ENCODE results near the gene STEEP1.
A peak's percentile ranks its signal among the peaks of the same experiment; 100 is the strongest.

STEEP1 gene

DNA sequence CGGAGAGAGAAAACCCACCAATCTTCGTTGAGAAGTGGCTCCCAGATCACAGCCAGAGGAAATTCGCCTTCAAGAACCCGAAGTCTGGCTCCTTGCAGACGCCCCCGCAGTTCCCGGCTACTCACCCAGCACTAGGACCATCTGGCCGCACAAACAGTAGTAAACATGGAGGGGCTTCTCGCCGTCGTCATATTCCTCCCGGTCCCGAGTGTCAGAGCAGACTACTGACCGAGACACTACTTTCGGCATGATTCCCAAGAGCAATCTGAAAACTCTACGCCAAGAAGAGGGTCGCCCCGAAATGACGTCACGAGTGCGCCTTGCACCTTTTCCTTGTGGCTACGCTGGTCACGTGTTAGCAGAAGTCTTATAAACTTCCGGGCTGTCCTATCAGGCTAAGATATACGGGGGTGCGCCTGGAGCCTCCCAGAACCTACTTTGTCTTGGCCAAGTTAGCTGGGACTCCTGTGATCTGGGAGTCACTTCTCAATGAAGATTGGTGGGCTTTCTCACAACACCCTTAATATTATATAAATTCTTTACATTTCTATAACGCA is at the start of gene STEEP1:
TSS of gene STEEP1 (minus strand) at position 303 of the 557 bp plus-strand sequence. CDS start at position 249, 54 bp downstream.
- DNase-seq = peak; percentile 71

DNA sequence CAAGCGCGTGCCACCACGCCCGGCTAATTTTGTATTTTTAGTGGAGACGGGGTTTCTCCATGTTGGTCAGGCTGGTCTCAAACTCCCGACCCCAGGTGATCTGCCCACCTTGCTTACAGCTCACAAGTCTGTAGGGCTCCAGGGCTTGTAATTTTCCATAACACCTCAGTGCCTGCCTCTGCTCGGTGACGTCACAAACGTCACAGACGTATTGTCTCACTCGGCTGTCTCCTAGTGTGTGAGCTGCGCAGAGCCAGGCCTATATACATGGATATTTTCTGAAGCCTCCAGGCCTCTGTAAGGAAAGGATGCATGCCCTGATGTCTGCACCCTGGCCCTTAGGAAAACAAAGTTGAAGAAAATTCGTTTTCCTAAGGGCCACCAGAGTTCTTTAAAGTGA is 49.6 kb upstream of the STEEP1 start:
- no peak for DNase-seq

DNA sequence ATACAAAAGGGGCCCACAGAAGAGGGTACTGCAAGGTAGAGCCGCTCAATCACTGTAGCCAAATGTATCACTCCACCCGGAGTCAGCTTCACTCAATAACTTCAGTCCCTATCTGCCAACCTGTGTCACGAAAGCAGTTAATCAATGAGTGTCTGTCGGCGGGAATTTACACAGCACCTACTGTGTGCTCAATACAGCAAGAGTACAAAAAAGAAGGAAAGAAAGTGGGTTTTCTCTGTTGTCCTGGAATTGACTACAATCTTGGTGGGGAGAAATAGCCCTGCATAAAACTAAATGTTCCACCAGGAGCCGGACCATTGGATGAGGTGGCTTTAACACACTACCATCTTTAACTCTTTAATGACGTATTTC is 41.8 kb upstream of the STEEP1 start:
- no peak for DNase-seq

DNA sequence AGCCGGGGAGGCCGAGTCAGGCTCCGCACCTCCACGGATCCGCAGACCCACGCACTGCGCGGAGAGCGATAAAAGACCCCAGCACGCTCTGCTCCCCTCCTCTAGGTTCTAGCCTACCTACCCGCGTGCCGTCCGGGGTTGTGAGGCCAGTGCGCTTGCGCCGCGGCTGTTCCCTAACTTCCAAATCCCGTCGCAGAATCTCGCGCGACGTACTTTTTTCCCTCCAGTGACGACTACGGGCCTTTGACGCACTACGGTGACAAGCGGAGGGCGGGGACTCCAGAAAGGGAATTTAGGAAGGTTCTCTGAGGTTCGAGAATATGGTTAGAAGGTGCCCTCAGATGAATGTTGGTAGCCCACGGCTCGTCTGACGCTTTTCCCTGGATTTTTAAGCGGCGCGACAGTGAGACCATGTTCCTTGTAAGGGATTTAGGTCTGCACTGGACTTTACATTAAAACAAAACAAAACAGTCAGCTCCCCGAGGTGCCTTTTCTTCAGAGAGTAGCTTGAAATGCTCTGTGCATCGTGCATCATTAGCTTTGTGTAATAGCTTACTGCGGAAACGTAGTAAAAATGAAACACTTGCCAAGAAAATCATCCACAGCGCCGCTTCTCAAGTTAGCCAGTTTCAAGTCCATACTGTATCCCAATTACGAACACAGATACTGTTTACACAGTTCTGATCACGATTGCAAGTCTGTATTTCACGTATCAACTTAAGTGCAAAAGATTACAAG is 41.2 kb upstream of the STEEP1 start, which contains the start of gene NKRF:
TSS of gene NKRF (minus strand) at position 145 of the 738 bp plus-strand sequence.
- DNase-seq = peak; percentile 76

DNA sequence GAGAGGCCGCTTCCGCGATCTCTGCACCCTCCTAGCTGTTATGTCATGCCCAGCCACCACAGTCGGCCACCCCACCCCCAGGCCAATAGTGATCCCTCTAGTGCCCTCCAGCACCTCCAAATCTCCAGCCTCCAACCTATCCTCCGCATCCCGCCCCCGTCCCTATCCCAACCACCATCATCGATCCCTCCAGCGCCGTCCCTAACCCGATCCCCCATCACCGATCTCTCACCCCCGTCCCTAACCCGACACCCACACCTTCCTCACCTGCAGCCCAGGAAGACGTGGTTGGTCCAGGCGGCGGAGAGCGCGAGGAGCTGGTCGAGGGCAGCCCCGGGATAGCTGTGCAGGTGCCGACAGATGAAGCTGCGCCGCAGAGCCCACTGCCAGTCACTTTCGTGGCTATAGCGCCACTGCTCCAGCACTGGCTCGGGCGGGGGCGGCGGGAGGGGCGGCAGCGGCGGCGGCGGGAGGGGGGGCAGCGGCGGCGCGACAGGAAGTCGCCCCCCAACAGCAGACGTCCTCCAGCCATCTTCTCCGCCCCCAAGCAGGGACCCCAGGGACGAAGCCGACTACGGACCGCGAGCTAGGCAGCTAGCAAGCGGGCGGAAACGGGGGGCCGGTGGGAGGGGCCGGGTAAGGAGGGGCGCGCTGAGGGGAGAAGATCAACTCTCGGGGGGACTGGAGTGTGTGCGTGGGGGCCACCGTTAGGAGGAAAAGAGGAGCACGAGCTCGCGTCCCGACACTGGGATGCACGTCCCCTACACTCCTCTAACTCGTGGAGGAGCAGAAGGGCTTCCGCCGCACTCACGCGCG is 40.5 kb upstream of the STEEP1 start:
- peak; percentile 35 for DNase-seq

DNA sequence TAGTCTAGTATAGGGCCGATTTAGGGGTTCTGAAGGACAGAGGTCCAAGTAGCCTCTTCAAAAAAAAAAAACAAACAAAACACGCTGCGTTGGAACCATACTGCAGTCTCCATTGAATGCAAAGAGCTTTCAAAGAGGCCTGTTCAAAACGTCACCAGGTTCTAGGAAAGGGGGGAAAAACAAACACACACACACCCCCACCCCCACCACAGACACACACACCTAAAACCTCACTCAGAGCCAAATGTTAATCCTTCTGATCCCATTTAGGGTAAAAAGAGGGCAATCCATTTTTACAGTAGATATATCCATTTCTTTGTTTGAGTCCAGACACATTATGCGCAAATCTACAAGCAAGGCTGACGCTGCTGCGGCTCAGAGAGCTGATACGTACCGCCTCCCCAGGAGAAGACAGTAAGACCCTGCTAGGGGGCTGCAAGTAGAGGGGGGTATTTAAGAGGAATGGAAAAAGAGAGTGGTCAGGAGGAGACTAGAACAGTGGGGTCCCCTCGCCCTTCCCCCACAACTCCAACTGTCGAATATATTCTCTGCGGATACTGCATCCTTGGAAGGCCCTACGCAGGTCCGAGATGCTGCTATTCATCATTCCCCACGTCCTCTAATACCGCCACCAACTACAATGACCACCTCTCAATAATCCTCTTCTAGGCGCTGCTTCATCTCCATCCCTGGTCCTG is 39.7 kb upstream of the STEEP1 start:
- no peak for DNase-seq

DNA sequence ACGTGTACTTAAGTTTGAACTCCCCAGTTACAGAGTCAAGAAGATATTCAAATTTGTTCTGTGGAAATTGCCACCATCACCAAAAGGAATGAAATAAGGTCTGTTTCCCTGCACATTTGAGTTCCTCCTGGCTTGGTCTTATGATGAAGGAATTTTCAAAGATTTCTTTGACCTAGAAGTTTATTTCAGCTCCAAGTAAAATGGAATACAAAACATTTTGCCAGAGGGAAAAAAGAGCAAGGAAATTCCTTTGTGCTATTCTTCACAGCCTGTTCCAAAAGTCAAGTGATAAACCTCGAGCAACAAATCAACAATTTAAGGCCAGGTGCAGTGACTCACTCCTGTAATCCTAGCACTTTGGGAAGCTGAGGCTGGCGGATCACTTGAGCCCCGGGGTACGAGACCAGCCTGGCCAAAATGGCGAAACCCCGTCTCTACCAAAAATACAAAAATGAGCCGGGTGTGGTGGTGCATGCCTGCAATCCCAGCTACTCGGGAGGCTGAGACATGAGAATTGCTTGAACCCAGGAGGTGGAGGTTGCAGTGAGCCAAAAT is 37.6 kb upstream of the STEEP1 start:
- no peak for DNase-seq

DNA sequence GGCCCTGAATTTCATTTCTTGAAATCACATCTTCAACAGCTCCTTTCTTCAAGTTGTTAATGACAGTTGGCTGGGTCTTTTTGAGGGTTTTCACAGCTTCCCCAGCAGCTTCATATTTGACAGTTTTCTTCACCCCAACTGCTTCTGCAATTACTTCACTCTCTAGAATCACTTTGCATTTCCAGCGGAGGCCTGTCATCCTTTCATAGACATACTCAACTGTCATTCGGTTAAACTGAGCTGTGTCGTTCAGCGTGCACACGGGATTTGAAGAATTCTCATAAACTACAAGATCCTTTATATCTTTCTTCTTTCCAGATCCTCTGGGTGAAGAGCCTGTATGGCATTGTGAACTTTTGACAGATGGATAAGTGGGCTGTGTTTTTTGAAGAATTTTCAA is 24.6 kb upstream of the STEEP1 start:
- DNase-seq = no peak

DNA sequence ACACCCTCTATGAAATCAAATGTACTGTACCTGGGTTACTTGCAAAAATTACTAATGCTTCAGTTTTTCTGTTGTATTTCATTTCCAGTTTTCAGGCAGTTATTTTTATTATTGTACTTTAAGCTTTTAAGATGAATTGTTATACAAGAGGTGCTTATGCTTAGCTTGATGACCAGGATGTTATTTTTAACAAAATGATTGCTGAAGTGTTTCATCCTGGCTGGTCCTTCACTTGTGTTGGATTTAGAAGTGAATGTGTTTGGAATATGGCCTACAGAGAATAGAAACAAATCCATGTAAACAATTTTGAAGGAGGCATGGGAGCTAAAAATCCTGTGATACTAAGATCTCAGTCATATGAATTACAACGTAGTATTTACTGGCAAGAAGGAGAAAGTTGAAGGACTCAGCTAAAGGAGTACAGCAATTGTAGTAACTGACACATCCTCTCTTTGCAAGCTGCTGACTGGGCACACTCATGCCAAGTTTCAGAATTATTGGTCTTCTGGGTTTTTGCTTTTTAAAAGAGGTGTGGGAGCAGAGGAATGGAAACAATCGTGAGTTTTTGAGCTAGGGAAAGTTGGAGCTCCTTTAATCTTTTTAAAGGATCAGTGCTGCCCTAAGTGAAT is 18.3 kb upstream of the STEEP1 start:
- no peak for DNase-seq

DNA sequence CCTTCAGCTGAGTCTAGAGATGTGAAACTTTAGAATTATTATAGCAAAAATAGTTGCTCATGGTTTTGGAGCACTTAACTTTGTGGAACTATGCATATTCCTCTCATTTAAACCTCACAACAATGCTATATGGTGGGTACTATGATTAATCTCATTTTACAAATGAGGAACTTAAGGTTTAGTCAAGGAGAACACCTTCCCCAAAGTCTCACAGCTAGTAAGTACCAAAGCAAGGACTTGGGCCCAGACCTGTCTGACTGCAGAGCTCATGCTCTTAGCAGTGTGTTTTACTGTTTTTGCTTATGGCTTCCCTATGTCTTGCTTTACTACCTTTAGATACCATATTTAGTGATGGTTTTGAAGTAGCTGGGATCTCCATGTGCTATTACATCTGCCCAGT is 14.2 kb upstream of the STEEP1 start:
- no peak for DNase-seq

GRCh38 chrX:119574394-119575266 is 9.4 kb upstream of the STEEP1 start, which contains the start of gene UBE2A:
TSS of gene UBE2A (plus strand) at chrX:119574563. CDS start at chrX:119574712, 149 bp downstream.
- peak; percentile 83 for DNase-seq

DNA sequence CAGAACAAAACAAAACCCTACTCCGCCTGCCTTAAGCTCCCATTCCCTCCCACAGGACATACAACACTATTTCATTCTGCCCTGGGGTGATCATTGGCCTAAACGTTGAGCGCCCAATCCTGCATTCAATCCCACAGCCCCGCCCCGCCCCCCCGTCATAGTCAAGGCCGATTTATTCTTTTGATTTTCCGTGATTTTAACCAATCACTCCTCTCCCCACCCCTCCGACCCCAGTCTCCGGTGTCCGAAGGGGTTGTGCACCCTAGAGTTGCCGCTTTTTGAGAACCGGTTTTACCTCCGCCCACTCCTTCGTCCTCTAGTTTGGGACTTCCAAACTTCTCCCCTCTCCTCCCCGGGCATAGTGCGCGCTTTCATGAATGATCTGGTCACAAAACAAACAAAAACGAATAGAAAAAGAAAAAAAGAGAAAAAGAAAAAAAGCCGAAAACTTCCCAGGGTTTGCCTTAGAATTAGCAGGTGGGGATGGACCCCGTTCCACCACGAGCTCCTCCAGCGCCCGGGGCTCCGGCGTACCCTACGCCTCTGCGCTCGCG is 8.7 kb upstream of the STEEP1 start:
- DNase-seq = no peak

- no peak for DNase-seq
Measured at GRCh38 chrX:119573222-119573621, 8.0 kb upstream of the STEEP1 start.

DNA sequence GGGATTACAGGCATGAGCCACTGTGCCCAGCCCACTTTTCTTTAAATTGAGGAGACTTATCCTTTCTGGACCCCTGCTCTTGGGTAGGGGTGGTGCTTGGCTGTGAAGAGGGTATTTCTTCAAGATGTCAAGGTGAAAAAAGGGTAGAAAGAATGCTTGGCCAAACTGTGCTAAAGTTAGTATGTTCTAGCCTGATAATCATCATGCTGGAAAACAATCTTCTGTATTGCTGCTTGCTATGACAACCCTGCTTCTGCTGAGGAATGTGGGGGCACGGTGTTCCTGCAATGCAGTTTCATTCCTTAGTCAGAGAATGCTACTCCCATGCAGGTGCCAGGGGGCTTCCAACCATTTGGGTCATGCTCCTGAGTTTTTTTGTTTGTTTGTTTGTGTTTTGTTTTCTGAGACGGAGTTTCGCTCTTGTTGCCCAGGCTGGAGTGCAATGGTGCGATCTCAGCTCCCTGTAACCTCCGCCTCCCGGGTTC is 5.2 kb upstream of the STEEP1 start:
- DNase-seq = no peak

GRCh38 chrX:119552508-119552907 is 12.7 kb downstream of the STEEP1 start:
- DNase-seq = no peak

- DNase-seq = no peak
Measured at GRCh38 chrX:119549327-119550016, 15.7 kb downstream of the STEEP1 start.

DNA sequence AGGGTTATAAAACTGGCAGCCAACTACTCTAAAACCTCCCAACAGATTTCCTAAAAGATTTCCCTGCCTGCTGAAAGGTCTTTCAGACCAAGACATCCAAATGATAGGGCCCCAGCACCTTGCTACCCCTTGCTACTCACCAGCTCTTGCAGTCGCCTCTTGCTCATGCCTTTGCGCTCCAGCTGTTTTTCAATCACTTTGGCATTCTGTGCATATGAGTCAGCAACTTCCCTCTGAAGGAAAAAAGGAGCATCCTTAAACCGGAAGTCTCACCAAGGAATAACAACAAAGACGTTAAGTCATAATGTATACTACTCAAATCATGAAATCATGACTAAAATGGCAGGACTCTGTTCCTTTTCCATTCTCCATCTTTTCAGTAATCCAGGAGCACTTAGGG is 24.0 kb downstream of the STEEP1 start:
- DNase-seq = no peak

- no peak for DNase-seq
Measured at GRCh38 chrX:119539872-119540271, 25.3 kb downstream of the STEEP1 start.

DNA sequence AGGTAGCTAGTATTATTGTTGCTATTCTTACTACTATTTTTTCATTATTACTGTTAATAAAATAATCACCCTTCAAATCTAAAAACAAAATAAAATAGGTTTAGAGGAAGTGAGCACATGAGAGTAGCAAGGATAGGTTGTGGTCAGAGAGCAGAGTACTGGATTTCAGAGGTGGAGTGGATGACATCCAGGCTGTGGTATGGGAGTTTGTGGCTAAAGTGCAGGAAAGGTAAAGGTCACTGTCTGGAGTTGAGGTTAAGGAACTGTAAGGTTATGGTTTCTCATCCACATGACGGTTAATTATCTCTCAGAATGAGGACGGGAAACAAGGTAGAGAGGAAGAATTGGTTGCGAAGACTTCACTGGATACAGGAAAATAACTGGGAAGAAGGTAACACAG is 27.7 kb downstream of the STEEP1 start:
- DNase-seq = no peak

All from activated effector memory CD4-positive, alpha-beta T cell treated with Interleukin-2 at 50 U/mL for 16 hours (primary cell).